DND-41 (cell line): Measurements from ENCODE around the gene SDHB.

Experiments
- CTCF ChIP-seq: IDR thresholded peaks from 2 replicates; pipeline ENCODE4 v1.5.1; 2012; ENCODE audit warnings: borderline replicate concordance, low read length, moderate library complexity, mild to moderate bottlenecking; ENCODE audit not compliant: poor library complexity, severe bottlenecking; ENCODE audit errors: extremely low read depth
- EZH2 ChIP-seq: IDR thresholded peaks from 3 replicates; pipeline ENCODE4 v1.6.1; 2012; ENCODE audit warnings: borderline replicate concordance, low read depth, mild to moderate bottlenecking, moderate library complexity, low read length, inconsistent platforms; ENCODE audit not compliant: severe bottlenecking

DNA sequence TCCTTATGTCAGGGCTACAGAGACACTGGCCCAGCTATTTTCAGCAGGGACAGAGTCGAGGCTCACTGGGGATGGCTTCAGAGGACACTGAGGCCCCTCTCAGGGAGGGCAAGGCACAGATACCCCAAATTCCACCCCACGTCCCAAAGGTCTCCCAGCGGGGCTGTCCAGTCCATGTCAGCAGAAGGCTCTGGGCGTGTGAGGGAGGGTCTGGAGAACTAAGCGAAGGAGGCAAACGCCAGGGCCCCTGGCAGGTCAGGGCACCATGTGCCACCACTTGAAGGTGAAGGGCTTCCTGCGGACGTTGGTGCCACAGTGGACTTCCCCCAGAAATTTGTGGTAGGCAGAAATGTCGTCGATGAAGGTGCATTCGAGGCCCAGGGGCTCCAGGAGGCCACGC lies 15.0 kb upstream of the SDHB start:
- TF ChIP-seq CTCF (no peak), EZH2 (no peak)
